Loucy (cell line): ENCODE measurements around the gene LIG3.

Experiments
- H2AFZ ChIP-seq: fragments of 200-600 bp; sonication (generic); 2 replicates; pipeline ENCODE4 v1.6.0; 2016; ENCODE audit warnings: antibody characterized with exemption, mild to moderate bottlenecking, low read length, moderate library complexity
- H3F3A ChIP-seq: fragments of 200-600 bp; 2 replicates; pipeline ENCODE4 v1.6.0; 2016; ENCODE audit warnings: antibody characterized with exemption, low read depth, mild to moderate bottlenecking
- H3K27me3 ChIP-seq: fragments of 200-600 bp; sonication (generic); 2 replicates; pipeline ENCODE4 v1.6.1; 2014; ENCODE audit warnings: low read length, mild to moderate bottlenecking; ENCODE audit not compliant: insufficient read depth, poor library complexity, severe bottlenecking
- H3K36me3 ChIP-seq: fragments of 200-600 bp; sonication (generic); 2 replicates; pipeline ENCODE4 v1.6.1; 2016; ENCODE audit warnings: low read length; ENCODE audit not compliant: insufficient read depth
- H3K4me1 ChIP-seq: fragments of 200-600 bp; sonication (generic); 2 replicates; pipeline ENCODE4 v1.5.1; 2014; ENCODE audit warnings: low read length, mild to moderate bottlenecking; ENCODE audit not compliant: insufficient read depth, poor library complexity, severe bottlenecking
- H3K4me2 ChIP-seq: fragments of 200-600 bp; sonication (generic); 2 replicates; pipeline ENCODE4 v1.6.0; 2014; ENCODE audit warnings: antibody characterized with exemption, low read length, low read depth, mild to moderate bottlenecking; ENCODE audit not compliant: poor library complexity, severe bottlenecking
- H3K4me3 ChIP-seq: fragments of 200-600 bp; sonication (generic); 2 replicates; pipeline ENCODE4 v1.5.1; 2014; ENCODE audit warnings: low read length, mild to moderate bottlenecking, mixed read lengths; ENCODE audit not compliant: poor library complexity, severe bottlenecking
- H3K79me2 ChIP-seq: fragments of 200-600 bp; sonication (generic); 2 replicates; pipeline ENCODE4 v1.6.1; 2014; ENCODE audit warnings: low read length; ENCODE audit not compliant: insufficient read depth
- H3K9ac ChIP-seq: fragments of 200-600 bp; sonication (generic); 2 replicates; pipeline ENCODE4 v1.6.0; 2014; ENCODE audit warnings: mild to moderate bottlenecking, low read depth, low read length, moderate library complexity; ENCODE audit not compliant: poor library complexity, severe bottlenecking
- H3K9me2 ChIP-seq: fragments of 200-600 bp; sonication (generic); replicated peaks from 2 replicates; pipeline ENCODE4 v1.6.1; 2016; ENCODE audit warnings: low read depth, low read length, mixed read lengths
- H3K9me3 ChIP-seq: fragments of 200-600 bp; sonication (generic); 2 replicates; pipeline ENCODE4 v1.6.1; 2014; ENCODE audit warnings: mild to moderate bottlenecking, antibody characterized with exemption, low read length, low read depth; ENCODE audit not compliant: insufficient read depth
- H4K20me1 ChIP-seq: fragments of 200-600 bp; sonication (generic); 2 replicates; pipeline ENCODE4 v1.6.0; 2014; ENCODE audit warnings: antibody characterized with exemption, low read length, mild to moderate bottlenecking; ENCODE audit not compliant: insufficient read depth, poor library complexity, severe bottlenecking
- CTCF ChIP-seq: fragments of 200-600 bp; sonication (generic); conservative IDR thresholded peaks from 2 replicates; pipeline ENCODE4 v1.5.1; 2014; ENCODE audit warnings: mild to moderate bottlenecking, antibody characterized with exemption, low read length
- EZH2phosphoT487 ChIP-seq: fragments of 200-600 bp; IDR thresholded peaks from 2 replicates; pipeline ENCODE4 v1.6.1; 2018; ENCODE audit warnings: antibody characterized with exemption, mild to moderate bottlenecking, moderate library complexity, borderline replicate concordance

The LIG3 gene

DNA sequence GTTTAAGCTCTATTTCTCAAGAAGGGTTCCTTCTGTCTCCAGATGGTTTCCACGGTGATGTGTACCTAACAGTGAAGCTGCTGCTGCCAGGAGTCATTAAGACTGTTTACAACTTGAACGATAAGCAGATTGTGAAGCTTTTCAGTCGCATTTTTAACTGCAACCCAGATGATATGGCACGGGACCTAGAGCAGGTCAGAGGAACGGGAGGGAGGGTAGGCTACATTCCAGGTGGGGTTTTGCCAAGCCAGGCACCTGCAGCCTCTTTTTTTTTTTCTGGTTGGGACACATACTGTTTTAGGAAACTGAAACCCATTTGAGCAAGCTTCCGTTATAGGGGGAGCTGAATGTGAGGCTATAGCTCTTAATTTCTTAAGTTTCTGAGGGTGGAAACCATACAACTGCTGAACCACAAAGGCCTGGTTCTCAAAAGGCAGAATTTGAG, 10.6 kb downstream of the LIG3 start:
- Histone ChIP-seq H3K27me3 (no peaks in the 10 kb centered on the region), H3K9ac (no peak overlapping the region), H3K9me3 (no peaks in the 10 kb centered on the region), H3K36me3 (peaks cover 78% of the 10 kb centered on the region), H3K4me2 (no peak overlapping the region), H3K4me3 (no peak overlapping the region), H2AFZ (no peak overlapping the region), H3K79me2 (no peaks in the 10 kb centered on the region), H3K4me1 (peaks cover 27% of the 10 kb centered on the region), H3K9me2 (no peaks in the 10 kb centered on the region), H3F3A (no peaks in the 10 kb centered on the region; the same call in 1 of the 2 replicates), H4K20me1 (no peaks in the 10 kb centered on the region)
- TF ChIP-seq EZH2phosphoT487 (no peak), CTCF (no peak)

GRCh38 chr17:34991606-34992005, 11.3 kb downstream of the LIG3 start:
- H3K36me3 ChIP-seq = peaks cover 84% of the 10 kb centered on the region
- no peak overlapping the region for H3K4me3 ChIP-seq
- H3K4me2 ChIP-seq = no peak overlapping the region

GRCh38 chr17:34993031-34993430, 12.7 kb downstream of the LIG3 start:
- H3K9me2 ChIP-seq = no peaks in the 10 kb centered on the region
- TF ChIP-seq CTCF (no peak), EZH2phosphoT487 (no peak)
- no peaks in the 10 kb centered on the region for H3K27me3 ChIP-seq
- no peak overlapping the region for H3K4me3 ChIP-seq
- no peak overlapping the region for H3K9ac ChIP-seq
- H3K4me1 ChIP-seq = peaks cover 19% of the 10 kb centered on the region
- H3F3A ChIP-seq = no peaks in the 10 kb centered on the region
- H3K79me2 ChIP-seq = no peaks in the 10 kb centered on the region
- no peak overlapping the region for H2AFZ ChIP-seq
- no peaks in the 10 kb centered on the region for H3K9me3 ChIP-seq
- peaks cover 88% of the 10 kb centered on the region for H3K36me3 ChIP-seq
- H4K20me1 ChIP-seq = no peaks in the 10 kb centered on the region
- no peak overlapping the region for H3K4me2 ChIP-seq

More at GRCh38 chr17:34991606-34992005, 11.3 kb downstream of the LIG3 start:
- Histone ChIP-seq H3K27me3 (no peaks in the 10 kb centered on the region), H3K9ac (no peak overlapping the region), H3F3A (no peaks in the 10 kb centered on the region; the same call in 1 of the 2 replicates), H3K79me2 (no peaks in the 10 kb centered on the region), H3K4me1 (peaks cover 25% of the 10 kb centered on the region), H4K20me1 (no peaks in the 10 kb centered on the region), H3K9me3 (no peaks in the 10 kb centered on the region), H3K9me2 (no peaks in the 10 kb centered on the region), H2AFZ (no peak overlapping the region)
- TF ChIP-seq EZH2phosphoT487 (no peak), CTCF (no peak)
